K562 (cell line): ENCODE data around the gene C15orf61. TPM values are rescaled to one million over a fixed set of nuclear protein-coding genes. Genes with fewer than 3 reads are reported as not detected.
A peak's percentile ranks its signal among the peaks of the same experiment; 100 is the strongest.

Source experiments
- BRCA1 ChIP-seq, 2 experiments: fragments of 450-650 bp in 1 of 2; sonication (generic) in 1 of 2; formaldehyde crosslinking in 1 of 2; IDR thresholded peaks; 2 replicates each; pipeline versions ENCODE4 v1.5.0 to v1.6.1; 2017 to 2020; ENCODE audit warnings: mild to moderate bottlenecking in 1 of 2, missing genetic modification reagents in 1 of 2
- CBFA2T3 ChIP-seq: fragments of 450-650 bp; IDR thresholded peaks from 2 replicates; pipeline ENCODE4 v1.6.1; 2017
- CBFB ChIP-seq: sonication (generic); formaldehyde crosslinking; IDR thresholded peaks from 2 replicates; pipeline ENCODE4 v1.4.0; 2020; ENCODE audit warnings: mild to moderate bottlenecking, missing genetic modification reagents
- CXXC5 ChIP-seq: fragments of 250-450 bp; sonication (Bioruptor Pico); IDR thresholded peaks from 2 replicates; pipeline ENCODE4 v1.8.0; 2022; ENCODE audit warnings: inconsistent platforms, mild to moderate bottlenecking, moderate library complexity
- ELF1 ChIP-seq: fragments of 200-800 bp; sonication (Bioruptor generic); IDR thresholded peaks from 2 replicates; pipeline ENCODE4 v1.6.1; 2016; ENCODE audit warnings: missing genetic modification characterization, missing compliant biosample characterization
- ETS1 ChIP-seq: conservative IDR thresholded peaks from 2 replicates; pipeline ENCODE4 v1.6.1; 2011; ENCODE audit warnings: low read depth, mild to moderate bottlenecking, low read length; ENCODE audit not compliant: control insufficient read depth
- ETV6 ChIP-seq, 3 experiments: fragments of 150-350 bp in 1 of 3; sonication (generic) in 1 of 3; formaldehyde crosslinking in 1 of 3; IDR thresholded peaks; 2 replicates each; pipeline versions ENCODE4 v1.6.1 to v1.8.0; 2014 to 2022; ENCODE audit warnings: borderline replicate concordance in 2 of 3, low read depth in 2 of 3, antibody characterized with exemption in 1 of 3, low read length in 1 of 3, mild to moderate bottlenecking in 1 of 3, missing genetic modification reagents in 1 of 3
- IRF2 ChIP-seq: sonication (generic); formaldehyde crosslinking; IDR thresholded peaks from 2 replicates; pipeline ENCODE4 v1.8.1; 2022; ENCODE audit warnings: mild to moderate bottlenecking, missing genetic modification reagents
- MAFF ChIP-seq: IDR thresholded peaks from 2 replicates; pipeline ENCODE4 v1.6.1; 2012; ENCODE audit warnings: low read length, improper control_type of control experiment
- MAFK ChIP-seq: IDR thresholded peaks from 2 replicates; pipeline ENCODE4 v1.6.1; 2011; ENCODE audit warnings: low read length, improper control_type of control experiment
- NCOA1 ChIP-seq: fragments of 450-650 bp; IDR thresholded peaks from 2 replicates; pipeline ENCODE4 v1.6.1; 2016; ENCODE audit warnings: low read depth
- NR1H2 ChIP-seq: sonication (generic); formaldehyde crosslinking; IDR thresholded peaks from 2 replicates; pipeline ENCODE4 v1.4.0; 2020; ENCODE audit warnings: mild to moderate bottlenecking, missing genetic modification reagents
- NR3C1 ChIP-seq: sonication (generic); formaldehyde crosslinking; IDR thresholded peaks from 2 replicates; pipeline ENCODE4 v1.8.1; 2022; ENCODE audit warnings: missing genetic modification reagents
- RAD21 ChIP-seq, 2 experiments: fragments of 250-450 bp in 1 of 2; fragments of 450-650 bp in 1 of 2; sonication (Bioruptor Pico) in 1 of 2; formaldehyde crosslinking in 1 of 2; IDR thresholded peaks in 1 of 2; conservative IDR thresholded peaks in 1 of 2; 2 replicates each; pipeline versions ENCODE4 v1.4.0 to v1.8.0; 2020 to 2022; ENCODE audit warnings: mild to moderate bottlenecking in 2 of 2, moderate library complexity in 1 of 2
- RAD51 ChIP-seq: fragments of 450-650 bp; IDR thresholded peaks from 2 replicates; pipeline ENCODE4 v1.7.1; 2016; ENCODE audit warnings: low read depth, mild to moderate bottlenecking, borderline replicate concordance
- RBBP5 ChIP-seq: fragments of 200-600 bp; sonication (generic); IDR thresholded peaks from 2 replicates; pipeline ENCODE4 v1.6.1; 2012; ENCODE audit warnings: borderline replicate concordance, mild to moderate bottlenecking, low read length, control low read depth, inconsistent platforms; ENCODE audit not compliant: insufficient read depth, poor library complexity, severe bottlenecking
- SAP30 ChIP-seq: fragments of 200-600 bp; sonication (generic); IDR thresholded peaks from 2 replicates; pipeline ENCODE4 v1.6.1; 2012; ENCODE audit warnings: borderline replicate concordance, low read depth, mild to moderate bottlenecking, moderate library complexity, low read length, control low read depth, inconsistent platforms; ENCODE audit not compliant: insufficient read depth, poor library complexity, severe bottlenecking
- SMAD3 ChIP-seq: fragments of 450-650 bp; formaldehyde crosslinking; conservative IDR thresholded peaks from 2 replicates; pipeline ENCODE4 v1.4.0; 2020; ENCODE audit warnings: mild to moderate bottlenecking
- SMARCB1 ChIP-seq: IDR thresholded peaks from 2 replicates; pipeline ENCODE4 v1.6.1; 2011; ENCODE audit warnings: improper control_type of control experiment, low read depth; ENCODE audit not compliant: insufficient read length
- SP2 ChIP-seq: IDR thresholded peaks from 2 replicates; pipeline ENCODE4 v1.6.1; 2011; ENCODE audit warnings: mild to moderate bottlenecking, low read depth, low read length, moderate library complexity; ENCODE audit not compliant: poor library complexity, severe bottlenecking; ENCODE audit errors: extremely low read depth
- SRF ChIP-seq, 2 experiments: fragments of 250-450, 450-650 bp in 1 of 2; sonication (Bioruptor Pico) in 1 of 2; sonication (generic) in 1 of 2; formaldehyde crosslinking; IDR thresholded peaks; 2 replicates each; pipeline versions ENCODE4 v1.5.0 to v1.5.1; 2020 to 2022; ENCODE audit warnings: mild to moderate bottlenecking in 1 of 2, missing genetic modification reagents in 1 of 2
- TGIF2 ChIP-seq: sonication (generic); formaldehyde crosslinking; IDR thresholded peaks from 2 replicates; pipeline ENCODE4 v1.8.1; 2022; ENCODE audit warnings: mild to moderate bottlenecking, missing genetic modification reagents, moderate library complexity
- ZNF146 ChIP-seq: IDR thresholded peaks from one replicate; pipeline ENCODE4 v1.6.1; 2018; ENCODE audit warnings: missing compliant biosample characterization; ENCODE audit not compliant: unreplicated experiment
- ZNF311 ChIP-seq: fragments of 250-450 bp; sonication (Bioruptor Pico); IDR thresholded peaks from 2 replicates; pipeline ENCODE4 v1.4.0; 2020; ENCODE audit warnings: mild to moderate bottlenecking, moderate library complexity
- ZNF655 ChIP-seq: fragments of 250-450 bp; sonication (Bioruptor Pico); IDR thresholded peaks from 2 replicates; pipeline ENCODE4 v1.5.0; 2021
- polyA plus RNA-seq, 8 experiments: library from polyadenylated mRNA; depleted of rRNA in 4 of 8; stranded (reverse) in 5 of 8; unstranded in 3 of 8; fragments of >200 nt; fragmentation: Nextera tagmentation in 2 of 8; fragmentation: Illumina TruSeq in 1 of 8; extraction: Ambion mirVana in 2 of 8; extraction: Trizol in 1 of 8; gene quantifications; 2 replicates each; pipeline versions ENCODE4 v1.2.1 to v1.2.3, GENCODE V29; 2011 to 2014; ENCODE audit warnings: inconsistent platforms in 1 of 8, missing spikeins in 1 of 8
- total RNA-seq, 7 experiments: library from RNA; depleted of rRNA in 6 of 7; stranded (reverse); fragments of >200 nt in 6 of 7; fragmentation: Illumina TruSeq in 2 of 7; extraction: Trizol in 2 of 7; gene quantifications; 2 replicates each; pipeline versions ENCODE4 v1.2.1 to v1.2.3, GENCODE V29; 2011 to 2021; ENCODE audit warnings: low replicate concordance in 1 of 7

The C15orf61 gene
- total and polyA plus RNA-seq, 9 of the 15 experiments (the other 6 are each of a cell fraction or from before 2014, with no cell fraction given), result 1.6 to 10.5 (median 4.3) TPM

DNA sequence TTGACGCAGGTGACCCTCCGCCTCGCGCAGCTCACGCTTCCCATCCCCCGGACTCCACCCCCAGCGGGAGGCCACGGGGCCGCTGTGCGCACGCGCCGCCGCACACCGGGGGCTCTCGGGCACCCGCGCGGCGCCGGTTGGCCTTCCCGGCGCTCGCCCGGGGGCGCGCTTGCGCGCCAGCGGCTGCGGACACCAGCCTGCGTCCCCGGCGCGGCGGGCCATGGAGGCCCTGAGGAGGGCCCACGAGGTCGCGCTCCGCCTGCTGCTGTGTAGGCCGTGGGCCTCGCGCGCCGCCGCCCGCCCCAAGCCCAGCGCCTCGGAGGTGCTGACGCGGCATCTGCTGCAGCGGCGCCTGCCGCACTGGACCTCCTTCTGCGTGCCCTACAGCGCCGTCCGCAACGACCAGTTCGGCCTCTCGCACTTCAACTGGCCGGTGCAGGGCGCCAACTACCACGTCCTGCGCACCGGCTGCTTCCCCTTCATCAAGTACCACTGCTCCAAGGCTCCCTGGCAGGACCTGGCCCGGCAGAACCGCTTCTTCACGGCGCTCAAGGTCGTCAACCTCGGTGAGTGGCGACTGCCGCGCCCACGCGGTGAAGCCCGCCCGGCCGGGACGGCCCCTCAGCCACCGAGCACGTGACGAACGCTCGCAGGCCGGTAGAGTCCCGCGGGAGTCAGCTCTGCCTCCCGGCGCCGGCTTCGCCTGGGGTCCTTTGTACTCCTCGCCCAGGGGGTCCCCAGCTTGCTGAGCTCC is at the start of gene C15orf61 (continued):
- TF ChIP-seq MAFF (no peak), SRF (CRISPR knock-in tag; IDR thresholded peaks at IDR 0.05) (no peak), SMAD3 (CRISPR knock-in tag) (no peak), CBFA2T3 (peak; percentile 12; the same call in 1 of the 2 replicates), ZNF146 (no peak), SP2 (no peak), SMARCB1 (no peak), ETV6 (IDR thresholded peaks at IDR 0.05; ENCODE audit: borderline replicate concordance in 1 of 2, low read depth in 2 of 2, low read length in 1 of 2) (no peak), ETV6 (CRISPR knock-in tag; IDR thresholded peaks at IDR 0.05; ENCODE audit: borderline replicate concordance) (peak; percentile 88; the same call in 1 of the 2 replicates), ETS1 (peak; percentile 51), BRCA1 (IDR thresholded peaks at IDR 0.05) (no peak), BRCA1 (CRISPR knock-in tag; IDR thresholded peaks at IDR 0.05) (0 out of 2 replicates have a peak, but pooled peaks have one; percentile 55), SAP30 (peak; percentile 70), RAD51 (peak; percentile 87), CBFB (CRISPR knock-in tag) (peak; percentile 74; the same call in 1 of the 2 replicates), CXXC5 (CRISPR knock-in tag) (peak; percentile 96), NCOA1 (no peak), NR3C1 (CRISPR knock-in tag) (peak; percentile 97), MAFK (peak; percentile 41; the same call in 1 of the 2 replicates), IRF2 (CRISPR knock-in tag) (no peak; the same call in 1 of the 2 replicates), RBBP5 (peak; percentile 96), ELF1 (tag) (peak; percentile 50; the same call in 1 of the 2 replicates), ZNF311 (CRISPR knock-in tag) (no peak), TGIF2 (CRISPR knock-in tag) (peak; percentile 91), RAD21 (CRISPR knock-in tag; conservative IDR thresholded peaks at IDR 0.05 in 1 of 2, IDR thresholded peaks at IDR 0.05 in 1 of 2) (peak; percentile 16 to 25; a peak in 2 of 4 replicates), ZNF655 (CRISPR knock-in tag) (no peak), NR1H2 (CRISPR knock-in tag) (peak; percentile 92; the same call in 1 of the 2 replicates)
